HAP-1 (cell line): Measurements from ENCODE around the gene ACACA.
A peak's percentile ranks its signal among the peaks of the same experiment; 100 is the strongest.
"Not testable (repeated sequence)": the region's sequence is repeated elsewhere in the genome, so short reads cannot be mapped to it uniquely, and the experiment has no call there.

Experiments used
- DNase-seq, 2 experiments: peaks; one replicate each; pipeline ENCODE4 v3.0.0-alpha.2; 2016 to 2020; ENCODE audit warnings: low spot score in 2 of 2
- H3K27me3 ChIP-seq: fragments of 250-450 bp; sonication (Bioruptor Pico); 2 replicates; pipeline ENCODE4 v1.5.1; 2020; ENCODE audit warnings: low read depth, mild to moderate bottlenecking, moderate library complexity
- H3K36me3 ChIP-seq: fragments of 250-450 bp; sonication (Bioruptor Pico); replicated peaks from 2 replicates; pipeline ENCODE4 v1.5.1; 2020; ENCODE audit warnings: mild to moderate bottlenecking
- H3K4me1 ChIP-seq: fragments of 250-450 bp; sonication (Bioruptor Pico); 2 replicates; pipeline ENCODE4 v1.5.1; 2020; ENCODE audit warnings: mild to moderate bottlenecking
- H3K4me3 ChIP-seq: fragments of 250-450 bp; sonication (Bioruptor Pico); 2 replicates; pipeline ENCODE4 v1.5.1; 2020; ENCODE audit warnings: mild to moderate bottlenecking, moderate library complexity
- H3K9me3 ChIP-seq: fragments of 250-450 bp; sonication (Bioruptor Pico); 2 replicates; pipeline ENCODE4 v1.5.1; 2020; ENCODE audit warnings: mild to moderate bottlenecking, moderate library complexity
- in situ Hi-C: fragments of 300-500 bp; cut with MboI; formaldehyde crosslinking; loops from 3 replicates; pipeline ENCODE4 v1.14.3; 2020; ENCODE audit warnings: low sequenced_read_pairs, inconsistent platforms, mixed read lengths

The ACACA gene

DNA sequence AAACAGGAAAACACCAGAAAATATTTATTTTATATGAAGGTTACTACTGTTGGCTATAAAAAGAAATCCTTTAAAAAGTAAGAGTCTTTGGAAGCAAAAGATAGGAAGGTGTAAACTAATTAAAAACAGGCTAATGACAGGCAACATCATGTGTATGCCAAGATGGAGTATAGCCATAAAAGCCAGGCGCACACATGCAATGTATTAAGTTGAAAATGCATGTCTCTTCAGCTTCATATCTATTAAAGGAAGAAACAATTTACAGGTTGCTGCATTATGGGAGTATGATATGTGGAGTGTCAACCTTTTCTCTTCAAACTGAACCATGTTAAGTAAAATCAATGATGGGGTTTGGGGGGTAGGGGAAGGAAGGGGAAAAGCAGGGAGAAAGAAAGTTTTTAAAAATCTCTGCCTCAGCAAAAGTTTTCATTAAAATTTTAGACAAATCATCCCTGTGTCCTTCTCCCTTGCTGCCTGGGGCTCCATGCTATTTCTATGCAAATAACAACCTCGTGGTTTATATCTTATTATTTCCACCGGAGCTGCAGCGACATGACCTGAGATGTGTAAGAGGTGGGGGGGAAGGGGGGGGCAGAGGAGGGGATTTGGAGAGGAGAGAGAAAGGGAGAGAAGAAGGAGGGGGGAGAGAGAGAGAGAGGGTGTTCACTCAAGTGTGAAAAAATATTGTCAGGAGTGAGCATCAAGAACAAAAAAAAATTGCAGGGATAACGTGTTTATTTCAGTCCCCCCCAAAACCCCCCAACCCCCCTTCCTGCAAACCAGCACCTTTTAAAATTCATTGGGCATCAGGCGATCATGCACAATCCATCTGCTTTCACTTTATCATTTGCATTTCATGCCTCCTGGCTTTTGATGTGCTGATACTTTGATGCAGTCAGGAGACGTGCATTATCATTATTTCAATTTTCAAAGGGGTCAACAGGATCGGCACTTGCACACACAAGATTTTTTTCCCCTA lies 260.3 kb downstream of the ACACA start:
- no peak for DNase-seq
- in situ Hi-C loops = no loop called here
- Histone ChIP-seq H3K9me3 (no peaks in the 10 kb centered on the region), H3K4me1 (peaks cover 29% of the 10 kb centered on the region), H3K4me3 (no peak overlapping the region), H3K36me3 (peaks cover 4% of the 10 kb centered on the region; the same call in 1 of the 2 replicates), H3K27me3 (no peaks in the 10 kb centered on the region)

GRCh38 chr17:37144075-37144701 lies 262.4 kb downstream of the ACACA start:
- in situ Hi-C loops = no loop called here
- H3K27me3 ChIP-seq = no peaks in the 10 kb centered on the region
- peaks cover 29% of the 10 kb centered on the region for H3K4me1 ChIP-seq
- no peak for DNase-seq
- H3K9me3 ChIP-seq = no peaks in the 10 kb centered on the region
- no peak overlapping the region for H3K4me3 ChIP-seq
- H3K36me3 ChIP-seq = peaks cover 4% of the 10 kb centered on the region

- H3K4me3 ChIP-seq, H3K27me3 ChIP-seq, H3K9me3 ChIP-seq, DNase-seq, H3K36me3 ChIP-seq, in situ Hi-C loops: not testable (repeated sequence)
- H3K4me1 ChIP-seq = peaks cover 29% of the 10 kb centered on the region
Measured at GRCh38 chr17:37143558-37143957, 263.1 kb downstream of the ACACA start.

DNA sequence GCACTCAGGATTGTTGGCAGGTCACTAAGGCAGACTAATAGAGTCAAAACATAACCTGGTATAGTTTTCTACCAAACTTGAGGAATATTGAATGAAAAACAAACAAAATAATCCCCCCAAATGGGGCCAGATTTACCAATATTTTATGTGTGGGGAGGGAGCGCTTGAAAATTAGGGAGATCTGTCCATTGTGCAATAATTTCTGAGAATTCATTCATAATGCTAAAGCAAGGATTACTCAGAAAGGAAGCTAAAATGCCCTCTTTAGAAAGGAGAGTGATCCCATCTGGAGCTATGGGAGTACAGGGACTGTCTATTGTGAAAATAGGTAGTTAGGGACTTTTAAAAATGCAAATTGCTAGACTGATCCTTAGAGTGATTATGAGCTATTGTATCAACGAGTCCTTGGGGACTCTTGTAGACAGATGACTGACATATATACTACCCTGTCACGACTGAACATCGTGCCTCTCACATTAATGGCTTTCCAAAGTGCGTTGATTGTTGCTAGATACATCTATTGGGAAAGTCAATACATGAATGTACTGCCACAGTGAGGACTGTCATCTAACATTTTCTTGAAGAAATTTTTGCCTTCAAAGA lies 264.2 kb downstream of the ACACA start:
- peak; percentile 38 to 93 for DNase-seq
- H3K4me3 ChIP-seq = no peak overlapping the region
- peaks cover 30% of the 10 kb centered on the region for H3K4me1 ChIP-seq
- H3K27me3 ChIP-seq = no peaks in the 10 kb centered on the region
- in situ Hi-C loops = no loop called here
- no peaks in the 10 kb centered on the region for H3K9me3 ChIP-seq
- H3K36me3 ChIP-seq = peaks cover 4% of the 10 kb centered on the region

DNA sequence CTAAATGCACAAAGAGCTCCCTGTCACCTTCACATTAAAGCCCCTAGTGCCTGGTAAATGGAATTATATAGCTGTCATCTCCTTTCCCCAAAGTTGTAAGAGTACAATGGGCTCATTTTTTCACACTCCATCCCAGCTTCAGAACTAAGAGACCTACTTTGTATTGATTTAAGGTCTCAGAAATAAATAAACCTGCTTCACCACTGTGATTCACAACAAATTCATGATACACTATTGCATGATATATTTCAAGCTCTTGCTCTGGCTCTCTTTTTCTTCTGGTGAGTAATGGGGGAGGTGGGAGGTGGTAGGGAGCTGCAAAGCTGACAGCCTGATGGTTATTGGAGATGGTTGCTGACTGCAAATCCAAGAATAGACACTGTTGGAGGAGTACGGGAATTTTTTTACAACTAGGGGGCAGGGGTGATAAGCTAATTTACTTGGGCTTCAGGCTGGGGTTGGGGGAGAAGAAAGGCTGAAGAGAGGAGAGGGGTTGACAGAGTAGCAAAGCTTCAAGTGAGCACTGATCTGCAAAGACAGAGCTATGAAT lies 268.0 kb downstream of the ACACA start:
- in situ Hi-C loops = no loop called here
- Histone ChIP-seq H3K4me3 (no peak overlapping the region), H3K4me1 (peaks cover 47% of the 10 kb centered on the region), H3K36me3 (no peaks in the 10 kb centered on the region; the same call in 1 of the 2 replicates), H3K27me3 (no peaks in the 10 kb centered on the region), H3K9me3 (no peaks in the 10 kb centered on the region)
- DNase-seq = no peak

DNA sequence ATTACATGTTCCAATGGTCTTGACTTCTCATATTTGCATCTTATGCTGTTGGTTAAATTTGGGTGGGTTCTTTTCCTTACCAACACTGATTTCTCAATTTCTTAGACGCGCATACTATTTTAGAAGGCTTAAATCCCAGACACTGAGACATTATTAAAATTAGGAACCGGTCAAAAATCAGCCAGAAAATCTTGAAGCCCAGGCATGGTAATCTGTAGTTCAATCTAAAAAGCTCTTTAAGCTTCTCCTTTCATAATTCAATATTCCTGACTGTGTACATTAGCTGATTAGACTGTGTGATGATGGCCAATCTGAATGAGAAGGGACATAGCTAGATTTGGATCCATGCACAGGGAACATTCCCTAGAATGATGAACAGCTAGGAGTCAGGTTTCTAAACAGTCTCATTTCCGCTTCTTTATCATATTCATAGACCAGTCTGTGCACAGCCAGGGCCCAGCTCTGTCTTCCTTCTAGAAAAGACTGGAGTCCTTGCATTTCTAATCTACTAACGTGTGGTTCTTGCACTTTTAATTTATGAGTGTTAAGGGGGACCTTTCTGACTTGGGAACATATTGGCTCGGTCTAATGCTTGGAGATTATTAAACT lies 268.6 kb downstream of the ACACA start:
- H3K9me3 ChIP-seq = no peaks in the 10 kb centered on the region
- DNase-seq = no peak
- H3K4me3 ChIP-seq = no peak overlapping the region
- in situ Hi-C loops = no loop called here
- peaks cover 52% of the 10 kb centered on the region for H3K4me1 ChIP-seq
- H3K36me3 ChIP-seq = no peaks in the 10 kb centered on the region; the same call in 1 of the 2 replicates
- no peaks in the 10 kb centered on the region for H3K27me3 ChIP-seq

DNA sequence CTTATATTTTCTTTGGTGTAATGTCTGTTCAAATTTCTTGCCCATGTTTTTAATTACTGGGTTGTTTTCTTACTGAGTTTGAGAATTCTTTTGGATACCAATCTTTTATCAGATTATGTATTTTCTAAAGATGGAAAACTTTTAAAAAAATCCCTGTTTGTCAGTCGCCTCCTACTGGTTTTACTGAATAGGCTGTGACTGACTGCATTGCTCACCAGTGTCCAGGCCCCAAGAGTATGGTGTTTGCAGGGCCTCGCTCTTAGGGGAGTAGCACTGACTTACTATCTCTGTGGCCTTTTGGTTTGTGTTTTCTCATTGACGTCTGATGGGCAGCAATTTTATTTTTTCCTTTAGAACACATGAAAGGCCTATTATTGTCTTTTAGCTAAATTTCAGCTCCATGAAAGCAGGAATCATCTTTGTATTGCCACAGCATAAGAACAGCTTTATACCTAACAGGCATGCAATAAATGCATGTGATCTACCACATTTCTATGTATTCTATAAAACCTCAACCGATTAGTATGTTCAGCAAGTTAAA lies 269.5 kb downstream of the ACACA start:
- no peaks in the 10 kb centered on the region; the same call in 1 of the 2 replicates for H3K36me3 ChIP-seq
- in situ Hi-C loops = no loop called here
- DNase-seq = no peak

GRCh38 chr17:37135576-37135975 lies 271.1 kb downstream of the ACACA start:
- DNase-seq = peak; percentile 35 to 84
- no peak overlapping the region for H3K4me3 ChIP-seq
- no peaks in the 10 kb centered on the region for H3K27me3 ChIP-seq
- H3K4me1 ChIP-seq = peaks cover 50% of the 10 kb centered on the region
- in situ Hi-C loops = no loop called here
- no peaks in the 10 kb centered on the region for H3K9me3 ChIP-seq
- H3K36me3 ChIP-seq = no peaks in the 10 kb centered on the region; the same call in 1 of the 2 replicates

More for the DNA sequence above, 269.5 kb downstream of the ACACA start:
- H3K4me3 ChIP-seq = no peak overlapping the region
- no peaks in the 10 kb centered on the region for H3K27me3 ChIP-seq
- H3K9me3 ChIP-seq = no peaks in the 10 kb centered on the region
- H3K4me1 ChIP-seq = peaks cover 43% of the 10 kb centered on the region

- Histone ChIP-seq H3K4me1 (peaks cover 50% of the 10 kb centered on the region), H3K36me3 (peaks cover 10% of the 10 kb centered on the region), H3K4me3 (no peak overlapping the region), H3K27me3 (no peaks in the 10 kb centered on the region), H3K9me3 (no peaks in the 10 kb centered on the region)
- peak; percentile 51 to 75 for DNase-seq
- in situ Hi-C loops = no loop called here
Measured at GRCh38 chr17:37134050-37134449, 272.6 kb downstream of the ACACA start.

DNA sequence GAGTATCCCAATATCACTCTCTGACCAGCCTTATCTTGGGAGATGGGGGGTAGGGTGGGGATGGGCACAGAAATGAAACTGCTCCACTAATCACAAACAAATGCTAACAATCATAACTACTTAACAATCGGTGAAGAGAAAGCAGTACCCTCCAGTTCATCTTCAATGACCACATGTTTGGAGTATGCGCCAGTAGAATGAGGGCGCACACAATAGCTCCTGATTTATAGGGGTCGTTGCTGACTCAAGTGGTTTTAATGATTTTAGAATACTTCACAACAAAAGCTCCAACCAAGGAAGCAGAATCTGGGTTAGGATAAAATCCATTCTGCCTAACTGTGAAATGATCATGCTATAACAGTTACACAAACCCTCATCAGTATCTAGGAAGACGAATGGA lies 273.5 kb downstream of the ACACA start:
- peaks cover 16% of the 10 kb centered on the region for H3K36me3 ChIP-seq
- peaks cover 47% of the 10 kb centered on the region for H3K4me1 ChIP-seq
- H3K9me3 ChIP-seq = no peaks in the 10 kb centered on the region
- H3K4me3 ChIP-seq = no peak overlapping the region
- in situ Hi-C loops = no loop called here
- peak in 1 of 2 experiments; percentile 53 for DNase-seq
- H3K27me3 ChIP-seq = no peaks in the 10 kb centered on the region

DNA sequence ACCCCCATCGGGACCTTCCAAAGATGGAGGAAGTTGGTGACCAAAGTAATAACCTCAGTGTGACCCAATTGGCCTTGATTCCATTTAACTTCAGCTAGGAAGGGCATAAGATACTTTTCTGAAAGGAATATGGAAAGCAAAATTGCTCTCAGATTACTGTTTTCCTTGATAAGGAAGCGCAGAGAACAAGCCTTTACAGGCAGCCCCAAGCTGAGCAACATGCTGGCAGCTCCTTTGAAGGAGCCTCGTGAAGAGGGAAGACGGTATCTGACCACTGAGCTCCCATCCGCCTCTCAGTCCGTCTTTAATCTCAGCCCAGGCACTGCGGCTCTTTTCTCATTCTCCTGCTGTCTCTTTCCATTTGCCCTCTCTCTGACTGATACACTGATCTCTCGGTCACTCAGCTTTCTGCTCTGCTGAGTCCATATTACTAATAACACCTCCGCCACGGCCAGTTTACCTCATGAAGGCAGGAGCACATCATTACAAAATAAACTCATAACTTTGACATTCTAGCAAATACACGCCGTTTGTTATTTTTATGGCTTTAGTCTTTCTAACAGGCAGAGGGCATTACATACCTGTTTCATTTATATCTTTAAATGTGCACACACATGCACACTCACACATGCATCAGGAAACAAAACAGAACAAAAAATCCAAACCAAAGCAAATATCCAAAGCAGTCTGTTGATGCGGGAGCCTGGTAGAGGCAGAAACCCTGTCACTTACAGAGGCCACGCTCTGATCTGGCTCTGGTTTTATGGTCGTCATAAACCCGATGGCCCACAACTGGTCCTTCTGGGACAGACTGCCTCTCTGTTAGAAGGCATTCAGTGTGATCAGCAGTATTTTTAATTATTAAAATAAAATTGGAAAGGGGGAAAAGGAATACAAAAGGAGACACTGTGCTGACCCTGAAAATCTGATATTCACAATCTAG lies 274.7 kb downstream of the ACACA start:
- Histone ChIP-seq H3K36me3 (peaks cover 19% of the 10 kb centered on the region), H3K27me3 (no peaks in the 10 kb centered on the region), H3K9me3 (no peaks in the 10 kb centered on the region), H3K4me3 (no peak overlapping the region), H3K4me1 (peaks cover 43% of the 10 kb centered on the region)
- no peak for DNase-seq
- in situ Hi-C loops = no loop called here

- Histone ChIP-seq H3K9me3 (no peaks in the 10 kb centered on the region), H3K27me3 (no peaks in the 10 kb centered on the region), H3K4me3 (no peak overlapping the region), H3K36me3 (peaks cover 20% of the 10 kb centered on the region), H3K4me1 (peaks cover 38% of the 10 kb centered on the region)
- in situ Hi-C loops = no loop called here
- DNase-seq = peak; percentile 75 to 93
Measured at GRCh38 chr17:37130984-37131446, 275.6 kb downstream of the ACACA start.
